Measurements from ENCODE around the gene CRELD1. TPM values are rescaled to one million over a fixed set of nuclear protein-coding genes. Genes with fewer than 3 reads are reported as not detected.
A peak's percentile ranks its signal among the peaks of the same experiment; 100 is the strongest.

The CRELD1 gene
- polyA plus RNA-seq, 3 donors = 16.1 to 23.4 (median 19.2) TPM

DNA sequence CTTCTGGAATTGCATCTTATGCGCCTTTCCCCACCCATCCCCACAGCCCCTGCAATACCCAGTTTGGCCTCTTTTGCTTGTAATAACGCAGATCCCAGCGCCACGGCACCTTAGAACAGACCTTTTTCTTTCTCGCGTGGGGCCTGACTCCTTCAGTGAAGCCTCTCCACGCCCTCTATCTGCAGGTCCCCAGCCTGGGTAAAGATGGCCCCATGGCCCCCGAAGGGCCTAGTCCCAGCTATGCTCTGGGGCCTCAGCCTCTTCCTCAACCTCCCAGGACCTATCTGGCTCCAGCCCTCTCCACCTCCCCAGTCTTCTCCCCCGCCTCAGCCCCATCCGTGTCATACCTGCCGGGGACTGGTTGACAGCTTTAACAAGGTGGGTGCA is 594 bp downstream of the CRELD1 start:
- Histone ChIP-seq H3K27ac (ENCODE audit: low read depth in 1 of 2, low read length in 2 of 2) (peak overlapping the region; percentile 83 to 92), H3K27me3 (ENCODE audit: control insufficient read depth in 2 of 2, insufficient read depth in 2 of 2, low read length in 2 of 2) (no peaks in the 10 kb centered on the region), H3K9ac (ENCODE audit: insufficient read depth, low read length, poor library complexity, severe bottlenecking) (peak overlapping the region; percentile 90), H3K36me3 (replicated peaks in 1 of 2; ENCODE audit: control insufficient read depth in 1 of 2, insufficient read depth in 2 of 2, low read length in 2 of 2) (peaks cover 13 to 19% of the 10 kb centered on the region in 2 donors), H3K9me3 (replicated peaks in 1 of 2; ENCODE audit: control insufficient read depth in 1 of 2, insufficient read depth in 1 of 2, low read length in 2 of 2) (no peaks in the 10 kb centered on the region), H3K4me2 (replicated peaks; ENCODE audit: extremely low read depth, low read length, poor library complexity, severe bottlenecking) (peak overlapping the region; percentile 85), H4K20me1 (ENCODE audit: insufficient read depth, low read length) (no peaks in the 10 kb centered on the region), H3K4me3 (replicated peaks in 1 of 3; ENCODE audit: low read depth in 2 of 3, low read length in 3 of 3) (peak overlapping the region; percentile 41 to 85 (median 69)), H3K4me1 (ENCODE audit: control insufficient read depth in 1 of 2, insufficient read depth in 2 of 2, low read length in 2 of 2) (peaks cover 25 to 38% of the 10 kb centered on the region in 2 donors), H3K79me2 (ENCODE audit: insufficient read depth, low read length) (peaks cover 5% of the 10 kb centered on the region), H2AFZ (ENCODE audit: insufficient read depth, low read depth, low read length, poor library complexity, severe bottlenecking) (peak overlapping the region; percentile 90)
- peaks cover 0 to 2% (median 0%) of the 10 kb centered on the region in 3 donors for H3K27me3 Mint-ChIP-seq (ENCODE audit: low read depth in 3 of 3)
- no peaks in the 10 kb centered on the region for H3K9me3 Mint-ChIP-seq
- intact Hi-C loops (cut with micrococcal nuclease) = loop anchor here in 1 of 2 donors (5.0 to 10.0 kb wide), 3 partner anchors 53 to 391 kb away; partner anchors contain the start of genes EMC3, FANCD2 and SEC13
- H3K4me1 Mint-ChIP-seq = peaks cover 30% of the 10 kb centered on the region
- peak overlapping the region; percentile 94 to 99 (median 97) for H3K27ac Mint-ChIP-seq
- peak overlapping the region; percentile 92 to 97 for H3K4me3 Mint-ChIP-seq
- WGBS (ENCODE audit: insufficient coverage) = 1% methylated on average over 8 of the region's 11 CpGs
- TF ChIP-seq, protein P1, sequence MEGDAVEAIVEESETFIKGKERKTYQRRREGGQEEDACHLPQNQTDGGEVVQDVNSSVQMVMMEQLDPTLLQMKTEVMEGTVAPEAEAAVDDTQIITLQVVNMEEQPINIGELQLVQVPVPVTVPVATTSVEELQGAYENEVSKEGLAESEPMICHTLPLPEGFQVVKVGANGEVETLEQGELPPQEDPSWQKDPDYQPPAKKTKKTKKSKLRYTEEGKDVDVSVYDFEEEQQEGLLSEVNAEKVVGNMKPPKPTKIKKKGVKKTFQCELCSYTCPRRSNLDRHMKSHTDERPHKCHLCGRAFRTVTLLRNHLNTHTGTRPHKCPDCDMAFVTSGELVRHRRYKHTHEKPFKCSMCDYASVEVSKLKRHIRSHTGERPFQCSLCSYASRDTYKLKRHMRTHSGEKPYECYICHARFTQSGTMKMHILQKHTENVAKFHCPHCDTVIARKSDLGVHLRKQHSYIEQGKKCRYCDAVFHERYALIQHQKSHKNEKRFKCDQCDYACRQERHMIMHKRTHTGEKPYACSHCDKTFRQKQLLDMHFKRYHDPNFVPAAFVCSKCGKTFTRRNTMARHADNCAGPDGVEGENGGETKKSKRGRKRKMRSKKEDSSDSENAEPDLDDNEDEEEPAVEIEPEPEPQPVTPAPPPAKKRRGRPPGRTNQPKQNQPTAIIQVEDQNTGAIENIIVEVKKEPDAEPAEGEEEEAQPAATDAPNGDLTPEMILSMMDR (IDR thresholded peaks at IDR 0.05) = no peak
- peaks cover 25 to 34% of the 10 kb centered on the region in 2 donors for H3K36me3 Mint-ChIP-seq
- peak in 2 of 3 donors; percentile 32 to 33 for DNase-seq

DNA sequence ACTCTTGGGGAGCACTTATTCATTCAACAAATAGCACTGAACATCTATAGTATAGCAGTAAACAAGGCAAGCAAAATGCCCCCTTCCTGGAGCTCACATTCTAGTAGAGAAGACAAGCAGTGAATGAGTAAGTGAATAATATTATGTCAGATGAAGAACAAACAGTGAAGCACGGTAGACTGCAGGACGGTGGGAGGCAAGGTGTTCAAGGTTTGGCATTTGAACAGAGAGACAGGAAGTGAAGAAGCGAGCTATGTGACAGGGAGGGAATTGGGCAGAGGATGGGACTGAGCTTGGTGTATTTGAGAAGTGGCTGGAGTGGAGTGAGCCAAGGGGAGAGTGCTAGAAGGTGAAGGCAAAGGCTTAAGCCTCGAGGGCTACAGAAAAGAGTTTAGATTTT is 1.4 kb downstream of the CRELD1 start:
- H3K36me3 ChIP-seq (replicated peaks in 1 of 2; ENCODE audit: control insufficient read depth in 1 of 2, insufficient read depth in 2 of 2, low read length in 2 of 2) = peaks cover 13 to 19% of the 10 kb centered on the region in 2 donors
- no peaks in the 10 kb centered on the region for H3K27me3 ChIP-seq (ENCODE audit: control insufficient read depth in 2 of 2, insufficient read depth in 2 of 2, low read length in 2 of 2)
- intact Hi-C loops (cut with micrococcal nuclease) = loop anchor here in 1 of 2 donors (5.0 to 10.0 kb wide), 3 partner anchors 52 to 390 kb away; partner anchors contain the start of genes EMC3, FANCD2 and SEC13
- peak overlapping the region in 2 of 7 donors; percentile 22 to 99 for H3K27ac Mint-ChIP-seq
- H3K9me3 ChIP-seq (replicated peaks in 1 of 2; ENCODE audit: control insufficient read depth in 1 of 2, insufficient read depth in 1 of 2, low read length in 2 of 2) = no peaks in the 10 kb centered on the region
- H3K79me2 ChIP-seq (ENCODE audit: insufficient read depth, low read length) = peaks cover 5% of the 10 kb centered on the region
- peaks cover 25 to 38% of the 10 kb centered on the region in 2 donors for H3K4me1 ChIP-seq (ENCODE audit: control insufficient read depth in 1 of 2, insufficient read depth in 2 of 2, low read length in 2 of 2)
- H3K4me3 Mint-ChIP-seq = no peak overlapping the region
- no peak overlapping the region for H2AFZ ChIP-seq (ENCODE audit: insufficient read depth, low read depth, low read length, poor library complexity, severe bottlenecking)
- no peak overlapping the region for H3K27ac ChIP-seq (ENCODE audit: low read depth in 1 of 2, low read length in 2 of 2)
- H3K4me2 ChIP-seq (replicated peaks; ENCODE audit: extremely low read depth, low read length, poor library complexity, severe bottlenecking) = no peak overlapping the region
- H4K20me1 ChIP-seq (ENCODE audit: insufficient read depth, low read length) = no peaks in the 10 kb centered on the region
- peaks cover 0 to 2% (median 0%) of the 10 kb centered on the region in 3 donors for H3K27me3 Mint-ChIP-seq (ENCODE audit: low read depth in 3 of 3)
- H3K4me1 Mint-ChIP-seq = peaks cover 30% of the 10 kb centered on the region
- H3K9me3 Mint-ChIP-seq = no peaks in the 10 kb centered on the region
- no peak overlapping the region for H3K9ac ChIP-seq (ENCODE audit: insufficient read depth, low read length, poor library complexity, severe bottlenecking)
- H3K4me3 ChIP-seq (replicated peaks in 1 of 3; ENCODE audit: low read depth in 2 of 3, low read length in 3 of 3) = peak overlapping the region in 1 of 3 experiments; percentile 85
- H3K36me3 Mint-ChIP-seq = peaks cover 25 to 33% of the 10 kb centered on the region in 2 donors
- DNase-seq = no peak
- 80% methylated on average over 3 of the region's 4 CpGs for WGBS (ENCODE audit: insufficient coverage)
- TF ChIP-seq, protein P1 (IDR thresholded peaks at IDR 0.05) = no peak
